HEK293 (cell line): ENCODE results near the gene AKAP8.

Experiments
- CTCF ChIA-PET: fragments of 350-600 bp; formaldehyde crosslinking; extraction: SDS; loops from one replicate; lab custom pipeline; 2021; ENCODE audit warnings: antibody characterized with exemption; lab: Yijun Ruan, JAX
- POLR2A ChIA-PET: fragments of 300-600 bp; formaldehyde crosslinking; extraction: SDS; loops from one replicate; lab custom pipeline; 2020; ENCODE audit warnings: antibody characterized with exemption, inconsistent platforms; lab: Yijun Ruan, JAX
- H3K27ac ChIP-seq: fragments of 200-500 bp; sonication (Bioruptor generic); 2 replicates; pipeline ENCODE4 v1.5.1; 2014; ENCODE audit warnings: low read depth, low read length, control low read depth, inconsistent platforms; ENCODE audit errors: extremely low read depth
- H3K36me3 ChIP-seq, 2 experiments: fragments of 200-500 bp in 1 of 2; sonication (Bioruptor generic) in 1 of 2; 1 replicate in 1 of 2; 2 replicates in 1 of 2; pipeline ENCODE4 v1.5.1; 2014 to 2017; ENCODE audit warnings: inconsistent platforms in 2 of 2, low read length in 2 of 2; ENCODE audit not compliant: control insufficient read depth in 2 of 2, insufficient read depth in 1 of 2
- H3K4me1 ChIP-seq: fragments of 200-500 bp; sonication (Bioruptor generic); 2 replicates; pipeline ENCODE4 v1.5.1; 2014; ENCODE audit warnings: mild to moderate bottlenecking, low read length, inconsistent platforms; ENCODE audit not compliant: control insufficient read depth, insufficient read depth
- H3K4me3 ChIP-seq: 2 replicates; pipeline ENCODE4 v1.5.1; 2011; ENCODE audit warnings: low read depth, mild to moderate bottlenecking, control low read depth, low read length, moderate library complexity
- H3K9me3 ChIP-seq: fragments of 200-500 bp; sonication (Bioruptor generic); 2 replicates; pipeline ENCODE4 v1.5.1; 2014; ENCODE audit warnings: low read depth, low read length, inconsistent platforms; ENCODE audit not compliant: control insufficient read depth, insufficient read depth
- EGR2 ChIP-seq: fragments of 450-650 bp; formaldehyde crosslinking; IDR thresholded peaks from 2 replicates; pipeline ENCODE4 v1.5.1; 2016; ENCODE audit warnings: low read depth, missing biosample characterization, missing genetic modification characterization
- GLIS2 ChIP-seq: fragments of 450-650 bp; formaldehyde crosslinking; IDR thresholded peaks from 2 replicates; pipeline ENCODE4 v1.5.1; 2016; ENCODE audit warnings: missing biosample characterization, missing genetic modification characterization
- INSM2 ChIP-seq: fragments of 450-650 bp; formaldehyde crosslinking; IDR thresholded peaks from 2 replicates; pipeline ENCODE4 v1.5.1; 2016; ENCODE audit warnings: missing biosample characterization, missing genetic modification characterization
- SALL2 ChIP-seq: fragments of 450-650 bp; formaldehyde crosslinking; IDR thresholded peaks from 2 replicates; pipeline ENCODE4 v1.5.0; 2017; ENCODE audit warnings: missing biosample characterization, mild to moderate bottlenecking, missing genetic modification characterization, borderline replicate concordance
- ZBTB11 ChIP-seq: fragments of 450-650 bp; formaldehyde crosslinking; conservative IDR thresholded peaks from 2 replicates; pipeline ENCODE4 v1.5.1; 2016; ENCODE audit warnings: low read depth, missing biosample characterization, missing genetic modification characterization
- ZNF302 ChIP-seq: fragments of 450-650 bp; formaldehyde crosslinking; IDR thresholded peaks from 2 replicates; pipeline ENCODE4 v1.5.1; 2016; ENCODE audit warnings: missing biosample characterization, missing genetic modification characterization, low read depth
- ZNF335 ChIP-seq: fragments of 450-650 bp; formaldehyde crosslinking; conservative IDR thresholded peaks from 2 replicates; pipeline ENCODE4 v1.5.1; 2016; ENCODE audit warnings: missing biosample characterization, missing genetic modification characterization
- ZNF449 ChIP-seq: fragments of 450-650 bp; formaldehyde crosslinking; IDR thresholded peaks from 2 replicates; pipeline ENCODE4 v1.5.1; 2017; ENCODE audit warnings: missing biosample characterization, mild to moderate bottlenecking, missing genetic modification characterization, moderate library complexity
- ZNF670 ChIP-seq: fragments of 450-650 bp; formaldehyde crosslinking; IDR thresholded peaks from 2 replicates; pipeline ENCODE4 v1.5.1; 2016; ENCODE audit warnings: missing biosample characterization, missing genetic modification characterization, low read depth
- ZSCAN5A ChIP-seq: fragments of 450-650 bp; formaldehyde crosslinking; IDR thresholded peaks from 2 replicates; pipeline ENCODE4 v1.5.1; 2016; ENCODE audit warnings: missing biosample characterization, missing genetic modification characterization
- ZXDB ChIP-seq: fragments of 450-650 bp; formaldehyde crosslinking; IDR thresholded peaks from 2 replicates; pipeline ENCODE4 v1.5.1; 2016; ENCODE audit warnings: missing biosample characterization, missing genetic modification characterization

Gene AKAP8

GRCh38 chr19:15374796-15375440 lies 4.7 kb downstream of the AKAP8 start:
- ChIA-PET CTCF (interaction anchor here (0.6 kb wide), 2 partner anchors 34 to 180 kb away, joined by 3 to 5 read pairs; no protein-coding TSS in a partner anchor), POLR2A (interaction anchor here (0.5 to 0.7 kb wide), 3 partner anchors 24 to 43 kb away, joined by 3 to 7 read pairs (median 6); partner anchors contain the start of gene BRD4)
- Histone ChIP-seq H3K27ac (no peak overlapping the region), H3K9me3 (no peaks in the 10 kb centered on the region), H3K4me3 (no peak overlapping the region), H3K4me1 (0 out of 2 replicates have a peak, but pooled peaks cover 3% of the 10 kb centered on the region), H3K36me3 (peaks cover 12 to 51% of the 10 kb centered on the region in 2 experiments)
- TF ChIP-seq ZNF670 (tag by site-specific recombination): no peak
- TF ChIP-seq, all 188 proteins: peak for 0

GRCh38 chr19:15374105-15374651 lies 5.4 kb downstream of the AKAP8 start:
- H3K4me1 ChIP-seq: 0 out of 2 replicates have a peak, but pooled peaks cover 3% of the 10 kb centered on the region
- ChIA-PET CTCF (no interaction called here), POLR2A (interaction anchor here (0.5 kb wide), 1 partner anchor 23 kb away, joined by 6 read pairs; no protein-coding TSS in a partner anchor)
- H3K27ac ChIP-seq: no peak overlapping the region
- no peaks in the 10 kb centered on the region for H3K9me3 ChIP-seq
- peaks cover 12 to 59% of the 10 kb centered on the region in 2 experiments for H3K36me3 ChIP-seq
- no peak for TF ChIP-seq ZSCAN5A (tag by site-specific recombination)
- no peak for TF ChIP-seq ZBTB11 (tag by site-specific recombination)
- TF ChIP-seq INSM2 (tag by site-specific recombination): no peak
- TF ChIP-seq ZNF449: no peak
- TF ChIP-seq, all 188 proteins: peak for 0
- H3K4me3 ChIP-seq: no peak overlapping the region

- Histone ChIP-seq H3K4me3 (no peak overlapping the region), H3K36me3 (peaks cover 12 to 64% of the 10 kb centered on the region in 2 experiments), H3K27ac (no peak overlapping the region), H3K9me3 (no peaks in the 10 kb centered on the region), H3K4me1 (0 out of 2 replicates have a peak, but pooled peaks cover 3% of the 10 kb centered on the region)
- ChIA-PET POLR2A (no interaction called here), CTCF (interaction anchor here (0.6 kb wide), 1 partner anchor 1077 kb away, joined by 6 read pairs; no protein-coding TSS in a partner anchor)
- TF ChIP-seq EGR2 (tag by site-specific recombination) (peak; percentile 31; the same call in 1 of the 2 replicates), SALL2 (tag by site-specific recombination) (no peak), ZXDB (tag by site-specific recombination) (no peak), ZNF335 (tag by site-specific recombination) (no peak), INSM2 (tag by site-specific recombination) (no peak), ZNF302 (tag by site-specific recombination) (no peak), GLIS2 (tag by site-specific recombination) (no peak)
Measured at GRCh38 chr19:15373644-15374043, 5.9 kb downstream of the AKAP8 start.
